ENCODE data around the gene RPL38. TPM values are rescaled to one million over a fixed set of nuclear protein-coding genes. Genes with fewer than 3 reads are reported as not detected.

The RPL38 gene
- polyA plus RNA-seq, 1 of the 3 experiments (the other 2 are of a cell fraction): 4,154 TPM

DNA sequence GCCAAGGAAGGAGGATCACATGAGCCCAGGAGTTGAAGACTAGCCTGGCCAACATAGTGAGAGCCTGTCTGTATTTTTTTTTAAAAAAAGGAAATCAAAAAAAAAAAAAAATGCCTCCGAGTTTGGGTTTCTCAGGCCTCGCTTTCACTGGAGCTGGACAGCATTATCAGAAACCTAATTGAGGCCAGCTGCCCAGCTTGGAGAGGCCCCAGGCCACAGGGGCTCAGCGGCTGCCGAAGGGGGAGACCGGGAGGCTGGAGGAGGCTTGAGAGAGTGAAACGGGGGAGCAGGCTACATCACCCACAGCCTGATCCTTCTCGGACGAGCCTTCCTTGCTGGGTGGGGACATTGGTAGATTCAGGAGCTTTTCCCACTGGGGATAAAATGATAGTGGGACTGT is 15.0 kb downstream of the RPL38 start (continued):
- TF ChIP-seq TEAD4 (IDR thresholded peaks at IDR 0.05; ENCODE audit: borderline replicate concordance, insufficient read depth): no peak
- TF ChIP-seq TAF1 (IDR thresholded peaks at IDR 0.05; ENCODE audit: borderline replicate concordance, low read depth, low read length): no peak
- TF ChIP-seq TCF12 (IDR thresholded peaks at IDR 0.05): 0 out of 2 replicates have a peak, but pooled peaks have one; percentile 14
- TF ChIP-seq GABPA (IDR thresholded peaks at IDR 0.05; ENCODE audit: low read depth): no peak
- TF ChIP-seq MXI1 (IDR thresholded peaks at IDR 0.05; ENCODE audit: low read depth, low read length): no peak
- TF ChIP-seq NFIC (IDR thresholded peaks at IDR 0.05; ENCODE audit: borderline replicate concordance): no peak
- TF ChIP-seq MEF2A (IDR thresholded peaks at IDR 0.05; ENCODE audit: borderline replicate concordance, low read depth): no peak
- no peak for TF ChIP-seq FOXJ3 (CRISPR knock-in tag; IDR thresholded peaks at IDR 0.05)
- TF ChIP-seq RAD21 (IDR thresholded peaks at IDR 0.05; ENCODE audit: low read length): peak; percentile 24
- TF ChIP-seq RCOR1 (IDR thresholded peaks at IDR 0.05; ENCODE audit: low read length): peak; percentile 46; the same call in 1 of the 2 replicates

DNA sequence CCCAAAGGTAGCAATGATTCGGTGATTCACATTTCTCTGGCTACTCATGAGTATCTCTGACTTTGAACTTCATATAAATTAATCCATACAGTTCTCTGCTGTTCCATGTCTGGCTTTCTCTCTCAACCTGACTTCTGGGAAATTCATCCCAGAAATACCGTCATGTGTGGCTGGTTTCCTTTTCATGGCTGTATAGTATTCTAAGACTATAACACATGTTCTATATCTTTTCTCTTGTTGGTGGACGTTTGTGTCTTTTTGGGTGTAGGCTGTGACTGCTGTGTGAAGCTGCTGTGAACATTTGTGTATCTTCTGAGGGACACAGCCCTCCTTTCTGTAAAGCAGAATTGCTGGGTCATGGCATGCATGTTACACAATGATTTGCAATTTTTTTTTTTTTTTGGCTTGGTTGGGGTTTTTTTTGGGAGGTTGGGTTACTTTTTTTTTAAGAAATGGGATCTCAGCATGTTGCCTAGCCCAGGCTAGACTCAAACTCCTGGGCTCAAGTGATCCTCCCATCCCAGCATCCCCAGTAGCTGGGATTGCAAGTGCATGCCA is 16.2 kb downstream of the RPL38 start:
- Histone ChIP-seq H3K27me3 (ENCODE audit: insufficient read depth) (no peaks in the 10 kb centered on the region), H3K4me3 (ENCODE audit: low read depth in 2 of 2, low read length in 1 of 2) (no peak overlapping the region), H3K79me2 (ENCODE audit: insufficient read depth) (no peaks in the 10 kb centered on the region), H3K4me2 (no peak overlapping the region), H3K9ac (no peak overlapping the region), H2AFZ (ENCODE audit: low read depth) (no peak overlapping the region), H3F3A (replicated peaks; ENCODE audit: insufficient read depth) (no peaks in the 10 kb centered on the region), H4K20me1 (ENCODE audit: insufficient read depth) (no peaks in the 10 kb centered on the region), H3K9me3 (no peaks in the 10 kb centered on the region), H3K4me1 (ENCODE audit: control insufficient read depth in 1 of 2, insufficient read depth in 2 of 2, low read depth in 1 of 2, low read length in 1 of 2) (peaks cover 0 to 27% of the 10 kb centered on the region in 2 experiments; a peak in 1 of 4 replicates), H3K9me2 (no peaks in the 10 kb centered on the region), H3K27ac (ENCODE audit: low read depth in 2 of 2, low read length in 1 of 2) (no peak overlapping the region), H3K36me3 (replicated peaks in 1 of 2; ENCODE audit: control insufficient read depth in 1 of 2, insufficient read depth in 2 of 2, low read length in 1 of 2) (no peaks in the 10 kb centered on the region)
- 84% methylated on average over 3 of the region's 3 CpGs for WGBS (ENCODE audit: low lambda C conversion rate)
- TF ChIP-seq MXI1 (IDR thresholded peaks at IDR 0.05; ENCODE audit: low read depth, low read length) (no peak), TCF12 (IDR thresholded peaks at IDR 0.05) (no peak), SMC3 (IDR thresholded peaks at IDR 0.05; ENCODE audit: low read depth, low read length) (no peak), TAF1 (IDR thresholded peaks at IDR 0.05; ENCODE audit: borderline replicate concordance, low read depth, low read length) (no peak), FOSL2 (IDR thresholded peaks at IDR 0.05; ENCODE audit: borderline replicate concordance, low read depth) (no peak), FOXM1 (IDR thresholded peaks at IDR 0.05; ENCODE audit: low read depth) (no peak), RFX5 (IDR thresholded peaks at IDR 0.05; ENCODE audit: low read length) (no peak), TEAD4 (IDR thresholded peaks at IDR 0.05; ENCODE audit: borderline replicate concordance, insufficient read depth) (no peak), EZH2phosphoT487 (IDR thresholded peaks at IDR 0.05; ENCODE audit: borderline replicate concordance, low read depth) (no peak), RXRA (IDR thresholded peaks at IDR 0.05; ENCODE audit: borderline replicate concordance, low read depth) (no peak), NFIC (IDR thresholded peaks at IDR 0.05; ENCODE audit: borderline replicate concordance) (no peak), FOXJ3 (CRISPR knock-in tag; IDR thresholded peaks at IDR 0.05) (no peak), GABPA (IDR thresholded peaks at IDR 0.05; ENCODE audit: low read depth) (no peak)
- TF ChIP-seq, protein P1, sequence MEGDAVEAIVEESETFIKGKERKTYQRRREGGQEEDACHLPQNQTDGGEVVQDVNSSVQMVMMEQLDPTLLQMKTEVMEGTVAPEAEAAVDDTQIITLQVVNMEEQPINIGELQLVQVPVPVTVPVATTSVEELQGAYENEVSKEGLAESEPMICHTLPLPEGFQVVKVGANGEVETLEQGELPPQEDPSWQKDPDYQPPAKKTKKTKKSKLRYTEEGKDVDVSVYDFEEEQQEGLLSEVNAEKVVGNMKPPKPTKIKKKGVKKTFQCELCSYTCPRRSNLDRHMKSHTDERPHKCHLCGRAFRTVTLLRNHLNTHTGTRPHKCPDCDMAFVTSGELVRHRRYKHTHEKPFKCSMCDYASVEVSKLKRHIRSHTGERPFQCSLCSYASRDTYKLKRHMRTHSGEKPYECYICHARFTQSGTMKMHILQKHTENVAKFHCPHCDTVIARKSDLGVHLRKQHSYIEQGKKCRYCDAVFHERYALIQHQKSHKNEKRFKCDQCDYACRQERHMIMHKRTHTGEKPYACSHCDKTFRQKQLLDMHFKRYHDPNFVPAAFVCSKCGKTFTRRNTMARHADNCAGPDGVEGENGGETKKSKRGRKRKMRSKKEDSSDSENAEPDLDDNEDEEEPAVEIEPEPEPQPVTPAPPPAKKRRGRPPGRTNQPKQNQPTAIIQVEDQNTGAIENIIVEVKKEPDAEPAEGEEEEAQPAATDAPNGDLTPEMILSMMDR (IDR thresholded peaks at IDR 0.05): no peak
- TF ChIP-seq, protein P2, sequence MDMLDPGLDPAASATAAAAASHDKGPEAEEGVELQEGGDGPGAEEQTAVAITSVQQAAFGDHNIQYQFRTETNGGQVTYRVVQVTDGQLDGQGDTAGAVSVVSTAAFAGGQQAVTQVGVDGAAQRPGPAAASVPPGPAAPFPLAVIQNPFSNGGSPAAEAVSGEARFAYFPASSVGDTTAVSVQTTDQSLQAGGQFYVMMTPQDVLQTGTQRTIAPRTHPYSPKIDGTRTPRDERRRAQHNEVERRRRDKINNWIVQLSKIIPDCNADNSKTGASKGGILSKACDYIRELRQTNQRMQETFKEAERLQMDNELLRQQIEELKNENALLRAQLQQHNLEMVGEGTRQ (IDR thresholded peaks at IDR 0.05; ENCODE audit: borderline replicate concordance, low read depth, low read length): no peak
- TF ChIP-seq, protein P3, sequence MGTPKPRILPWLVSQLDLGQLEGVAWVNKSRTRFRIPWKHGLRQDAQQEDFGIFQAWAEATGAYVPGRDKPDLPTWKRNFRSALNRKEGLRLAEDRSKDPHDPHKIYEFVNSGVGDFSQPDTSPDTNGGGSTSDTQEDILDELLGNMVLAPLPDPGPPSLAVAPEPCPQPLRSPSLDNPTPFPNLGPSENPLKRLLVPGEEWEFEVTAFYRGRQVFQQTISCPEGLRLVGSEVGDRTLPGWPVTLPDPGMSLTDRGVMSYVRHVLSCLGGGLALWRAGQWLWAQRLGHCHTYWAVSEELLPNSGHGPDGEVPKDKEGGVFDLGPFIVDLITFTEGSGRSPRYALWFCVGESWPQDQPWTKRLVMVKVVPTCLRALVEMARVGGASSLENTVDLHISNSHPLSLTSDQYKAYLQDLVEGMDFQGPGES (IDR thresholded peaks at IDR 0.05; ENCODE audit: low read depth, low read length): no peak
- CTCF ChIA-PET: interaction anchor here (0.6 to 1.8 kb wide), 10 partner anchors 9 to 142 kb away, joined by 3 to 9 read pairs (median 3); no protein-coding TSS in a partner anchor
- POLR2A ChIA-PET: no interaction called here
- DNase-seq: no peak

Measured in SK-N-SH (cell line).